WTC11 (cell line): ENCODE data around the gene MORC1. TPM values are rescaled to one million over a fixed set of nuclear protein-coding genes. Genes with fewer than 3 reads are reported as not detected.

Experiments used
- ATAC-seq: fragments of 200-7000 bp; cut with Tn5 transposase; 2 replicates; pipeline ENCODE4 v1.10.0; 2021; ENCODE audit warnings: mild to moderate bottlenecking, moderate library complexity
- CTCF ChIA-PET: fragments of 300-600 bp; sonication (Branson Sonifier 250); formaldehyde crosslinking; loops from one replicate; lab custom pipeline; 2021; ENCODE audit warnings: antibody characterized with exemption; lab: Charles Lee
- POLR2A ChIA-PET: fragments of 350-600 bp; sonication (Branson Sonifier 250); formaldehyde crosslinking; loops from one replicate; lab custom pipeline; 2021; ENCODE audit warnings: antibody characterized with exemption; lab: Charles Lee
- DNase-seq: peaks from one replicate; pipeline ENCODE4 v3.0.0; 2021; ENCODE audit warnings: low spot score
- H3K27ac Mint-ChIP-seq: 2 replicates; pipeline ENCODE4 v1.8.0; 2021; ENCODE audit warnings: mixed read lengths
- H3K27me3 Mint-ChIP-seq: 2 replicates; pipeline ENCODE4 v1.8.0; 2021; ENCODE audit warnings: low read depth, mild to moderate bottlenecking, moderate library complexity, mixed read lengths
- H3K36me3 Mint-ChIP-seq: 2 replicates; pipeline ENCODE4 v1.8.0; 2021; ENCODE audit warnings: mixed read lengths
- H3K4me1 Mint-ChIP-seq: 2 replicates; pipeline ENCODE4 v1.8.0; 2022; ENCODE audit warnings: mixed read lengths
- H3K4me3 Mint-ChIP-seq: 2 replicates; pipeline ENCODE4 v1.8.0; 2021; ENCODE audit warnings: mild to moderate bottlenecking, moderate library complexity, mixed read lengths
- H3K9me3 Mint-ChIP-seq: 2 replicates; pipeline ENCODE4 v1.8.0; 2021; ENCODE audit warnings: mixed read lengths
- ATF3 ChIP-seq: sonication (generic); formaldehyde crosslinking; conservative IDR thresholded peaks from 2 replicates; pipeline ENCODE4 v1.8.1; 2022; ENCODE audit warnings: mild to moderate bottlenecking, missing genetic modification reagents
- CDX4 ChIP-seq: fragments of 250-450 bp; sonication (Bioruptor Pico); IDR thresholded peaks from 2 replicates; pipeline ENCODE4 v1.9.0; 2021; ENCODE audit warnings: moderate library complexity, mild to moderate bottlenecking, inconsistent platforms, borderline replicate concordance
- FOXJ3 ChIP-seq: sonication (generic); formaldehyde crosslinking; IDR thresholded peaks from 2 replicates; pipeline ENCODE4 v1.9.0; 2021; ENCODE audit warnings: missing genetic modification reagents, mild to moderate bottlenecking, borderline replicate concordance
- GTF2I ChIP-seq: fragments of 250-450 bp; sonication (Bioruptor Pico); conservative IDR thresholded peaks from 2 replicates; pipeline ENCODE4 v1.4.0; 2021; ENCODE audit warnings: mild to moderate bottlenecking
- OVOL2 ChIP-seq: fragments of 250-450 bp; sonication (Bioruptor Pico); IDR thresholded peaks from 2 replicates; pipeline ENCODE4 v1.9.0; 2021; ENCODE audit warnings: mild to moderate bottlenecking, borderline replicate concordance
- RELA ChIP-seq: sonication (generic); formaldehyde crosslinking; IDR thresholded peaks from 2 replicates; pipeline ENCODE4 v1.8.1; 2022; ENCODE audit warnings: missing genetic modification reagents, mild to moderate bottlenecking, borderline replicate concordance
- TCF7 ChIP-seq: sonication (generic); formaldehyde crosslinking; IDR thresholded peaks from 2 replicates; pipeline ENCODE4 v1.8.0; 2022; ENCODE audit warnings: mild to moderate bottlenecking, low read depth, missing genetic modification reagents, moderate library complexity
- TEAD4 ChIP-seq: sonication (generic); formaldehyde crosslinking; IDR thresholded peaks from 2 replicates; pipeline ENCODE4 v1.8.0; 2022; ENCODE audit warnings: mild to moderate bottlenecking, missing genetic modification reagents
- ZNF219 ChIP-seq: sonication (generic); formaldehyde crosslinking; IDR thresholded peaks from 2 replicates; pipeline ENCODE4 v1.8.0; 2023; ENCODE audit warnings: missing genetic modification reagents, mild to moderate bottlenecking, borderline replicate concordance
- ZNF317 ChIP-seq: sonication (generic); formaldehyde crosslinking; IDR thresholded peaks from 2 replicates; pipeline ENCODE4 v1.8.1; 2023; ENCODE audit warnings: low read depth, mild to moderate bottlenecking, moderate library complexity, missing genetic modification reagents, borderline replicate concordance
- ZNF423 ChIP-seq: fragments of 250-450 bp; sonication (Bioruptor Pico); IDR thresholded peaks from 2 replicates; pipeline ENCODE4 v2.1.2; 2022; ENCODE audit warnings: mild to moderate bottlenecking, moderate library complexity
- total RNA-seq: library from RNA; stranded (reverse); gene quantifications from 3 replicates; pipeline ENCODE4 v1.2.3, GENCODE V29; 2021
- TF ChIP-seq, protein P1 (sequence below): sonication (generic); formaldehyde crosslinking; IDR thresholded peaks from 2 replicates; pipeline ENCODE4 v1.8.0; 2022; ENCODE audit warnings: mild to moderate bottlenecking, missing genetic modification reagents
- TF ChIP-seq, protein P2 (sequence below): sonication (generic); formaldehyde crosslinking; IDR thresholded peaks from 2 replicates; pipeline ENCODE4 v1.8.1; 2022; ENCODE audit warnings: mild to moderate bottlenecking, missing genetic modification reagents, moderate library complexity, borderline replicate concordance
- TF ChIP-seq, protein P3 (sequence below): fragments of 250-450 bp; sonication (Bioruptor Pico); IDR thresholded peaks from 2 replicates; pipeline ENCODE4 v1.8.0; 2021; ENCODE audit warnings: mild to moderate bottlenecking
- TF ChIP-seq, protein P4 (sequence below): sonication (generic); formaldehyde crosslinking; IDR thresholded peaks from 2 replicates; pipeline ENCODE4 v1.8.0; 2022; ENCODE audit warnings: mild to moderate bottlenecking, missing genetic modification reagents
- TF ChIP-seq, protein P5 (sequence below): sonication (generic); formaldehyde crosslinking; IDR thresholded peaks from 2 replicates; pipeline ENCODE4 v1.8.0; 2022; ENCODE audit warnings: missing genetic modification reagents

Gene MORC1
- total RNA-seq, 1 experiment from 2014 or later, result not detected

GRCh38 chr3:109132801-109133473 lies 15.0 kb upstream of the MORC1 start:
- ChIA-PET POLR2A (no interaction called here), CTCF (no interaction called here)
- Mint-ChIP-seq H3K36me3 (0 out of 2 replicates have a peak, but pooled peaks cover 3% of the 10 kb centered on the region), H3K27me3 (no peaks in the 10 kb centered on the region), H3K4me1 (no peaks in the 10 kb centered on the region), H3K4me3 (no peak overlapping the region), H3K27ac (no peak overlapping the region), H3K9me3 (peaks cover 13% of the 10 kb centered on the region)
- DNase-seq (no peak), ATAC-seq (no peak)
- TF ChIP-seq RELA (CRISPR knock-in tag), result no peak
- TF ChIP-seq, protein P1, sequence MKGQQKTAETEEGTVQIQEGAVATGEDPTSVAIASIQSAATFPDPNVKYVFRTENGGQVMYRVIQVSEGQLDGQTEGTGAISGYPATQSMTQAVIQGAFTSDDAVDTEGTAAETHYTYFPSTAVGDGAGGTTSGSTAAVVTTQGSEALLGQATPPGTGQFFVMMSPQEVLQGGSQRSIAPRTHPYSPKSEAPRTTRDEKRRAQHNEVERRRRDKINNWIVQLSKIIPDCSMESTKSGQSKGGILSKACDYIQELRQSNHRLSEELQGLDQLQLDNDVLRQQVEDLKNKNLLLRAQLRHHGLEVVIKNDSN (CRISPR knock-in tag), result no peak
- TF ChIP-seq, protein P2, sequence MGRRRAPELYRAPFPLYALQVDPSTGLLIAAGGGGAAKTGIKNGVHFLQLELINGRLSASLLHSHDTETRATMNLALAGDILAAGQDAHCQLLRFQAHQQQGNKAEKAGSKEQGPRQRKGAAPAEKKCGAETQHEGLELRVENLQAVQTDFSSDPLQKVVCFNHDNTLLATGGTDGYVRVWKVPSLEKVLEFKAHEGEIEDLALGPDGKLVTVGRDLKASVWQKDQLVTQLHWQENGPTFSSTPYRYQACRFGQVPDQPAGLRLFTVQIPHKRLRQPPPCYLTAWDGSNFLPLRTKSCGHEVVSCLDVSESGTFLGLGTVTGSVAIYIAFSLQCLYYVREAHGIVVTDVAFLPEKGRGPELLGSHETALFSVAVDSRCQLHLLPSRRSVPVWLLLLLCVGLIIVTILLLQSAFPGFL (CRISPR knock-in tag), result no peak
- TF ChIP-seq GTF2I (CRISPR knock-in tag), result no peak
- TF ChIP-seq ATF3 (CRISPR knock-in tag), result no peak
- TF ChIP-seq, protein P3, sequence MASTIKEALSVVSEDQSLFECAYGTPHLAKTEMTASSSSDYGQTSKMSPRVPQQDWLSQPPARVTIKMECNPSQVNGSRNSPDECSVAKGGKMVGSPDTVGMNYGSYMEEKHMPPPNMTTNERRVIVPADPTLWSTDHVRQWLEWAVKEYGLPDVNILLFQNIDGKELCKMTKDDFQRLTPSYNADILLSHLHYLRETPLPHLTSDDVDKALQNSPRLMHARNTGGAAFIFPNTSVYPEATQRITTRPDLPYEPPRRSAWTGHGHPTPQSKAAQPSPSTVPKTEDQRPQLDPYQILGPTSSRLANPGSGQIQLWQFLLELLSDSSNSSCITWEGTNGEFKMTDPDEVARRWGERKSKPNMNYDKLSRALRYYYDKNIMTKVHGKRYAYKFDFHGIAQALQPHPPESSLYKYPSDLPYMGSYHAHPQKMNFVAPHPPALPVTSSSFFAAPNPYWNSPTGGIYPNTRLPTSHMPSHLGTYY (CRISPR knock-in tag), result no peak
- TF ChIP-seq, protein P4, sequence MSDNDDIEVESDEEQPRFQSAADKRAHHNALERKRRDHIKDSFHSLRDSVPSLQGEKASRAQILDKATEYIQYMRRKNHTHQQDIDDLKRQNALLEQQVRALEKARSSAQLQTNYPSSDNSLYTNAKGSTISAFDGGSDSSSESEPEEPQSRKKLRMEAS, result no peak
- TF ChIP-seq TCF7 (CRISPR knock-in tag), result no peak
- TF ChIP-seq CDX4, result no peak

DNA sequence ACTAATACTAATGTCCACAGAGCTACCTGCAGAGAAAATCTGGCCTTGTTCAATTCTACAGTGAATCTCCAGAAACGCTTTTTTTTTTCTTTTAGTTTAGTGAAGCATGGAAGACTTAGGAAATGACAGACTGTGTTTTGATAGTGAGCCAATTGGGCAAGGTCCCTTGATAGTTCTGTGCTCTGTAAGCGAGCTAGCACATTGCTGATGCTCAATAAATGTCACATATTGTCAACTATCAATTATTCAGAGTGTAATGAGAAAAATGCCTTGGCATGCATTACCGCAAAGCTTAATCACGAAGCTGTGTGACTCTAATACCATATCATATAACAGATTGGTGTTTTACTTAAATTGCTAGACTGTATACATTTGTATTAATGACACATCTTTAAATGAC lies 13.3 kb upstream of the MORC1 start:
- peaks cover 13% of the 10 kb centered on the region for H3K9me3 Mint-ChIP-seq
- no peak overlapping the region for H3K4me3 Mint-ChIP-seq
- no peaks in the 10 kb centered on the region for H3K27me3 Mint-ChIP-seq
- H3K27ac Mint-ChIP-seq, result no peak overlapping the region
- H3K4me1 Mint-ChIP-seq, result no peaks in the 10 kb centered on the region
- TF ChIP-seq ZNF317 (CRISPR knock-in tag), result no peak
- TF ChIP-seq TEAD4 (CRISPR knock-in tag), result no peak
- TF ChIP-seq FOXJ3 (CRISPR knock-in tag), result no peak
- TF ChIP-seq, protein P1 (CRISPR knock-in tag), result no peak
- no peak for TF ChIP-seq ZNF423 (CRISPR knock-in tag)
- TF ChIP-seq OVOL2 (CRISPR knock-in tag), result no peak
- no peak for TF ChIP-seq ZNF219
- TF ChIP-seq, protein P5, sequence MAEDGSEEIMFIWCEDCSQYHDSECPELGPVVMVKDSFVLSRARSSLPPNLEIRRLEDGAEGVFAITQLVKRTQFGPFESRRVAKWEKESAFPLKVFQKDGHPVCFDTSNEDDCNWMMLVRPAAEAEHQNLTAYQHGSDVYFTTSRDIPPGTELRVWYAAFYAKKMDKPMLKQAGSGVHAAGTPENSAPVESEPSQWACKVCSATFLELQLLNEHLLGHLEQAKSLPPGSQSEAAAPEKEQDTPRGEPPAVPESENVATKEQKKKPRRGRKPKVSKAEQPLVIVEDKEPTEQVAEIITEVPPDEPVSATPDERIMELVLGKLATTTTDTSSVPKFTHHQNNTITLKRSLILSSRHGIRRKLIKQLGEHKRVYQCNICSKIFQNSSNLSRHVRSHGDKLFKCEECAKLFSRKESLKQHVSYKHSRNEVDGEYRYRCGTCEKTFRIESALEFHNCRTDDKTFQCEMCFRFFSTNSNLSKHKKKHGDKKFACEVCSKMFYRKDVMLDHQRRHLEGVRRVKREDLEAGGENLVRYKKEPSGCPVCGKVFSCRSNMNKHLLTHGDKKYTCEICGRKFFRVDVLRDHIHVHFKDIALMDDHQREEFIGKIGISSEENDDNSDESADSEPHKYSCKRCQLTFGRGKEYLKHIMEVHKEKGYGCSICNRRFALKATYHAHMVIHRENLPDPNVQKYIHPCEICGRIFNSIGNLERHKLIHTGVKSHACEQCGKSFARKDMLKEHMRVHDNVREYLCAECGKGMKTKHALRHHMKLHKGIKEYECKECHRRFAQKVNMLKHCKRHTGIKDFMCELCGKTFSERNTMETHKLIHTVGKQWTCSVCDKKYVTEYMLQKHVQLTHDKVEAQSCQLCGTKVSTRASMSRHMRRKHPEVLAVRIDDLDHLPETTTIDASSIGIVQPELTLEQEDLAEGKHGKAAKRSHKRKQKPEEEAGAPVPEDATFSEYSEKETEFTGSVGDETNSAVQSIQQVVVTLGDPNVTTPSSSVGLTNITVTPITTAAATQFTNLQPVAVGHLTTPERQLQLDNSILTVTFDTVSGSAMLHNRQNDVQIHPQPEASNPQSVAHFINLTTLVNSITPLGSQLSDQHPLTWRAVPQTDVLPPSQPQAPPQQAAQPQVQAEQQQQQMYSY (CRISPR knock-in tag), result no peak
- TF ChIP-seq, all 79 proteins: peak for 0
- ChIA-PET POLR2A (no interaction called here), CTCF (no interaction called here)
- ATAC-seq, result no peak
- H3K36me3 Mint-ChIP-seq, result 0 out of 2 replicates have a peak, but pooled peaks cover 3% of the 10 kb centered on the region
- no peak for DNase-seq
